SHP77 (cell line): ENCODE measurements around the gene CACNA2D2.

Experiments used
- DNase-seq, 2 experiments: peaks; one replicate each; lab custom pipeline; 2025; lab: John Stamatoyannopoulos, UW

The CACNA2D2 gene

DNA sequence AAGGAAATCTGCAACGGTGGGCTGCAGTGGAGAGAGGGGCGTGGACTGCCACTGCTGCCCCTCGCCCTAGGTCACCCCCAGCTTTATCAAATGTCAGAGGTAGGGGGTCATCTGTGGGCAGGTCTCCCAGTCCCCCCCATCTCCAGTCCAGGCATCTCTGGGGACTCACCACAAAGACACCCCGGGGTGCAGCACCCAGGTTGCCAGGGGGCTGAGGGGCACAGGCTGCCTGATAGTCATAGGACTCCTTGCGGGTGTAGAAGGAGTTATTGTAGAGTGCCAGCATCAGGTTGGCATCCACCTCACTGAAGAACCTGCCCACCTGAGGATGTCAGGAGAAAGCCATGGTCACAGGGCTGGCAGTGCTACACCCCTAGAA lies 137.6 kb downstream of the CACNA2D2 start:
- no peak for DNase-seq

DNA sequence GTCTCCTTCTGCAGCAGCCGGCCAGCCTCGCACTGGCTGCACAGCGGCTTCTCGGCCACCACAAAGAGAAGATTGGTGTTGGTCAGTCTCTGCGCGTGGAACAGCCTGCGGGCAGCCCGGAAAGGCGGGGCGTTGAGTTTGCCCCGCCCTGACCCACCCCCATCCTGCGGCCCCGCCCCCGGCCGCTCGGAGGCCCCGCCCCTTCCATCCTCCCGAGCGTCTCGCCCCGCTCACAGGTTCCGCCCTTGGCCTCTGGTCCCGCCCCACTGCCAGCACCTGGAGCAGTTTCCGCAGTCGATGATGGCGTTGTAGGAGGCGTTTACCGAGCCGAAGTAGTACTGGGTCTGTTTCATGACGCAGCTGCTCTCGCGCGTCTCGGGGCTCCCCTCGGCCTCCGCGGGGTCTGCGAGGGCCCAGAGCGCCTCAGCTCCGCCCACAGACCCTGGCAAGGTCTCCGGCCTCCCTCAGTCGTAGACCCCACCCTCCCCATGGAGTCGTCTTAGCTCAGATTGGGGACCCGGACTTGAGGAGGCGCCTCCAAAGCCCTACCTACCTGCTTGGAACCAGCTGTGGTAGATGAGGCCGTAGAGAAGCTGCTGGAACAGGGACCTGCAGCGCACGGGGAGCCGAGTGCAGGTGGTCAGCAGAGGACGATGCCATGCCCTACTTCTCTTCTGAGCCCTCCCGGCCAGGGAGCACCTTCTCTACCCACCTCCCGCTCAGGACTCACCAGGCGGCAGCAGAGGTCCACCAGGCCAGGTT lies 138.2 kb downstream of the CACNA2D2 start:
- peak; percentile 21 to 77 for DNase-seq

DNA sequence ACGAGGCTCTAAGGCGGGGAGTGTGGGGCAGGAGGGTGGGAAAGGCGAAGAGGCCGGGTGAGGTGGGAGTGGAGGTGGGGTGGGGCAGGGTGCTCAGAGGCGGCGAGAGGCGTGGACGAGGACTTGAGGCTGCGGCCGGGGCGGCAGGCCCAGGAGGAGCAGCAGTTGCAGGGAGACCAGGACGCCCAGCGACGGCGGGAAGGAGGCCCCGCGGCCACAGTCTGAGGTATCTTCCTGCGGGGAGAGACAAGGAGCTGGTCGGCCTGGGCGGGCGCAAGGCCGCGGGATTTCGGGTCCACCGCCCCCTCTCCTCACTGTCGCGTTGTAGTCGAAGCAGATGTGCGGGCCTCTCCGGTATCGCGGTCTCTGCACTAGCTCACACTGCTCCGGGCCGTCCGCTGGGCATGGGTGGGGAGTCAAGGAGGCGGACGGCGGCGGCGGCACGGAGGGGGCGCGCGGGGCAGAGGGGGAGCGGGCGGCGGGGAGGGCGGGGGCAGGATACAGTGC lies 138.8 kb downstream of the CACNA2D2 start:
- DNase-seq = no peak

DNA sequence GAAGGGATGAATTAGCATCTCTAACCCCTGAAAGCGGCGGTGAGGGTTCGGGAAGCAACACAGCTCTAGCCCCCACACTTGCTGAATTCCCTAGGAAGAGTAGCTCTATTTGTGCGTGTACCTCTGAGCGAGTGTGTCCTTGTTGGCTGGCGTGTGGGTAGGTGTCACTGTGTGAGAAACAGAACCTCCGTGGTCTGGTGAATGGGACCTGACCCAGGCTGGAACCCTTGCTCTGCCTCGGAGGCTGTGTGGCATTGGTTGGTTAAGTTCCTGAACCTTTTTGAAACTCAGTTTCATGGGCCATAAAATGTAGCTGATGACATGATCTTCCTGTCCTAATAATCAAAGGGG lies 143.7 kb downstream of the CACNA2D2 start:
- no peak for DNase-seq

DNA sequence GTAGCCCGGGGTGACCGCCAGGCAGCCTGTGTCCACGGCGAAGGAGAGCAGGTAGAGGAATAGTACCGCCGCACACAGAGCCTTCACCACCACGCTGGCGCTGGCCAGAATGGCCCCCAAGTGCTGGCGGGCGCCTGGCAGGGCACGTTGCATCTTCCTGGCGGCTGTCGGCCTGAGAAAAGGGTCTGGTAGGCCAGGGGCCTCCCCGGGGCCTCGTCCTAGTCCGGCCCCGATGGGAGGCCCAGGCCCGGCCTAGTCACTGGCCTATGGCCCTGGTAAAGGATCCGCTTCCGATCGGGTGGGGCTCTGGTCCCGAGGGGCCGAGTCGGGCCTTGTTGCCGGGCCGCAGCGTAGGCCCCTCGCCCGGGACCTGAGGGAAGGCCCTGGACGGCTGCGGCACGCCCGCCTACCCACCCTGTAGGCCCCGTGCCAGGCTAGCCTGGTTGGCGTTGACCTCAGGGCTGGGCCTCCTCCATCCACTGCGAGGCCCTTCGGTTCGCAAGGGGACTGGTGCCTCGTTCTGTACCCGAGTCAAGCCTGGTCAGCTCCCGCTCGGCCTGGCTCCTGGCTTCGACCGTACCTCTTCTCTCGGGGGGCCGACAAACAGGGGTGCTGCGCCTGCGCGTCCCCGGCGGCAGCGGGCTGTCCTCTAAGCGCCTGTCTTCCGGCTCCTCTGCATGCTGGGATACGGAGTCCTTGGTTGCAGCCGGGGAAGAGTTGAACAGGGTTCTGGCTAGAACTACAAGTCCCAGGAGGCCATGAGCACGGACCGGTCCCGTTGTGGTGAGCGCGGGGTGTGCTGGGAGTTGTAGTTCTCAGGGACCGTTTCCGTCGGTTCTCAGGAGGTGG lies 144.3 kb downstream of the CACNA2D2 start, which contains the start of gene TMEM115:
TMEM115 (minus strand) TSS at position 611 of the 849 bp plus-strand sequence; CDS start at position 153, 458 bp downstream.
- peak; percentile 98 for DNase-seq

DNA sequence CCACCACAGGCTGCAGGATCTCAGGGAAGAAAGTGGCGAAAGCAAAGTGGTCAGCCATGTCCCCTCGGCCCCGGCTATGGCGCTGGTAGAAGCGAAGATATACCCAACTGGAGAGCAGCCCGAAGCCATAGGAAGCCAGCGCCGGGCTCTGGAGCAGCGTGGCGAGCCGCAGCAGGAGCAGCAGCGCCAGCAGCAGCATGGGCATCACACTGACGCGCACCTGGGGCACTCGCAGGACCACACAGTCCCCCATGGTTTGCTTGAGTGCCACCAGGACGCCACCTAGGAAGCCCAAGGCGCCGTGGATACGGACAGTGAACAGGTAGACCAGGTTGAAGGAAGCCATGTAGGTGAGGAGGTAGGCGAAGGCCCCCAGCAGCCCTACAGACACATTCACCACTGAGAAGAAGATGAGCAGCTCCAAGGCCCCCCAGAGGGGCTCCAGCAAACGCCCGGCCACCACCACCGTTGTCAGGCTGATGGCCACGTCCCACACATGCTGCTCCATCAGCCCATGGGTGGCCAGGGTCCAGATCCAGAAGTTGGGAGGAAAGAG lies 145.0 kb downstream of the CACNA2D2 start:
- no peak for DNase-seq

DNA sequence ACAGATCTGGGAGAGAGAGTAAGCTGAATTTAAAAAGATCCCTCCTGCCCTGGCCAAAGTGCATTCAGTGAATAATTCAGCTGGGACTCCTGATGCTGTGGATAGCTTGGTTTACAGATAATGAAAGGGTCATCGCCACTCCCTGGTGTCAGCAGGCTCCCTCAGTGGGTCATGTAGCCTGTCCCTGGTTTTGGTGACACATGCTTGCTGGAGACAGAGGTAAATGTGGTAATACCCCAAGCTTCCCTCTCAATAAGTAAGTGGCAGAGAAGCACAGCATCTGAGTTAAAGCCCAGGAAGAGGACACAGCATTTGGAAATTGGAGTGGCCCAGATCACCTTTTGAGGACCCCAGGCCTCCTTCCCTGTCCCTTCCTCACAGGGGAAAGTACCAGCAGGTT lies 146.0 kb downstream of the CACNA2D2 start:
- DNase-seq = no peak

DNA sequence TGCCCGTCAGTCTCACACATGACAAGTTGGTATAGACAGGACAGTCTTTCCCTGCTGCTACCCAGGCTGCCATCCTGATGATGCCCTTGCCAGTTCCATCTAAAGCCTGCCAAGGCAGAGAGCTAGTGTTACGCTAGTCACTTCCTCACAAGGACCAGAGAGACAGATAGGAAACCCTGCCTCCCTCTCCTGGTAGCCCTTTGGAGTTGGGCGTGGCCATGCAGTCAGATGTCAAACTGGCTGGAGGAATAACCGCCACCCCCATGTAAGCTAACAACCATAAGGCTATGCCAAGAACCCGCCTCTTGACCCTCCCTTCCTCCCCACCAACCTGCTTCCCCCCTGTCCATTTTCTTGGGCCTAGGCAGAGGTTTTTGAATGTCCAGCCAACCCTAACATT lies 146.9 kb downstream of the CACNA2D2 start:
- DNase-seq = no peak

DNA sequence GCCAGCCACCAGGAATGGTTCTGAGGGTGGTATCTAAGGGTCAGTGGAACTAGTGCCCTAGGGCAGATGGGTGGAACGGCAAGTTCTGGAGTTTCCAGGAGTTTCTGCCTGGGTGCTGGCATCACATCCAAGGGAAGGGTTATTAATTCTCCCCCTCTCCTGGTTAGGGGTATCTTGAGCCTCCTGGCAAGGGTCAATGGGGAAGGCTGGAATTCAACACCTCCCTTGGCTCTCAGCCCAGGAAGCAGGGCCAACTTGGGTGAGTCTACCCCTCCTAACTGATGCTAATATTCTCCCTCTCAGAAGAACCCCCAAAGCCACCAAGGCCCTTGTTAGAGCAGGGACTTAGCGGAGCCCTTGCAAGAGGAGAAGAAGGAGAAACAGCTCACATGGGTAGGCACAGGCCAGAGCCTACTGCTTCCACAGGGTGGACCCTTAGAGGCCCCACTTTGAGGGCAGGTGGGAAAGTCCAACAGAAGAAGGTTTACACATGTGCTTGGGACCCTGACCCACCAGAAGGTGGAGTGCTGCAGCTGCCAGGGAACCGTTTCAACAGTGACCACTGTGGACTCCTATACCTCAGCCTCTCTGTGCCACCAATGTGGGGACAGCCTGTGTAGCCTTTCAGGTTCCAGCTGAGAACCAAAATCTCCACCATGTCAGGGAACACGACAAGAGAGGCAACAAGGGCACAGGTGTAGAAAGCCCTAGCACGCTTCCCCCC lies 147.4 kb downstream of the CACNA2D2 start:
- no peak for DNase-seq

DNA sequence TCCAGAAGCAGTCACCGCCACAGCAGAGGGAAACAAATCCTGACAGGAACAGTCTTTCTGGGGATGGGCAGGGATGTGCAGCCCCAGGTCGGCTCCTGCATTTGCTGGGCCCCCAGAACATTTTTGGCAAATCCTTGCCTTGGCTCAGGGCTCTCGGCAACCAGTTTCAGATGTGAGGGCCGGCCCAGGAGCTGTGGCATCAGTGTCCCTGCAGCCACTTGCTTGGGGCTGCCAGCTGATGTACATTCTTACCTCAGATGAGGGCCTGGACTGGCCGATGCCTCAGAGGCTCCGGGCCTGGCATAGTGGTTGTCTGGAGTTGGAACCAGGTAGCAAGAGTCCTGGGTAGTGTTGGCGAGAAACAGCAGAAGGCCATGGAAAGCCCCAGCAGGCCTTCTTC lies 148.6 kb downstream of the CACNA2D2 start:
- DNase-seq = no peak

DNA sequence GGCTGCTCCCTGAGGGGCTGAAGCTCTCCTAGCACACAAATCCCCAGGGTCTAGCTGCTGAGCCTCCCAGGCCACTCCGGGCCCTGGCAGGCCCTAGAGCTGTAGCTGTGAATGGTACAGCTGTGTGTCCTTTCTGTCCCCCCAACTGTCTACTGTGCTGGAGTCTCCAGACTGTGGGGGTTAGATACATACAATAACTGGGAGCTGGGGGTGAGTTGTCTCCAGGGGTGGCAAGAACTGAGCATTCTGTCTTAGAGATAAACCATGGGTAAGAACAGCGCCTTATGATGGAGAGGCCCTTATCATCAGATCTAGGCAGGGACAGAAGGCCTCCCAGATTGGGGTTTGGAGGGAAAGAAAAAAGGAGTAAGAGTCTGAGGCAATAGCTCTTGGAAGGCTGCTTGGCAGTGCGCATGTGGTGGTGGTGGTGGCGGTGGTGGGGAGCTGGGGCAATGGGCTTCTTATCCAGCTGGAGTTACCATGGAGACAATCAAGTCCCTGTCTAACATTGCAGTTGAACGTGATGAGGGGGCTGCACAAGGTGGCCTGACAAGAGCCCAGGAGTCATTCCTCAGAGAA lies 149.2 kb downstream of the CACNA2D2 start:
- no peak for DNase-seq

DNA sequence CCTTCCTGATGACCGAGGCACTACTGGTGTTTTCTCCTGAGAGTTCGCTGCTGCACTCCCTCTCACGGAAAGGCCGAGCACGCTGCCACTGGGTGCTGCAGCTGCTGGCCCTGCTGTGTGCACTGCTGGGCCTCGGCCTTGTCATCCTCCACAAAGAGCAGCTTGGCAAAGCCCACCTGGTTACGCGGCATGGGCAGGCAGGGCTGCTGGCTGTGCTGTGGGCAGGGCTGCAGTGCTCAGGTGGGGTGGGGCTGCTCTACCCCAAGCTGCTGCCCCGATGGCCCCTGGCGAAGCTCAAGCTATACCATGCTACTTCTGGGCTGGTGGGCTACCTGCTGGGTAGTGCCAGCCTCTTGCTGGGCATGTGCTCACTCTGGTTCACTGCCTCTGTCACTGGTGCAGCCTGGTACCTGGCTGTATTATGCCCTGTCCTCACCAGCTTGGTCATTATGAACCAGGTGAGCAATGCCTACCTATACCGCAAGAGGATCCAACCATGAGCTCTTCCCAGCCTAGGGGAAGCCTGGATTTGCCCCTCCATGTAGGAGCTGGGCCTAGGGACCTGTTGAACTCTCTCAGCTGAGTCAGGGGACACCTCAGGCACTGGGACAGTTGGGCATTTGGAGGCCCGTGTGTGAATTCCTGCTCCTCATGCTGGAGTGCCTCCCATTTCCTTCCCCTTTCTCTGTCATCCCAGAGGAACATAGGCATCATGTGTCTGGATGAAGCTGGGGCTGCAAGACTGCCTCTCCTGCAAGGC lies 150.0 kb downstream of the CACNA2D2 start:
- DNase-seq = no peak

DNA sequence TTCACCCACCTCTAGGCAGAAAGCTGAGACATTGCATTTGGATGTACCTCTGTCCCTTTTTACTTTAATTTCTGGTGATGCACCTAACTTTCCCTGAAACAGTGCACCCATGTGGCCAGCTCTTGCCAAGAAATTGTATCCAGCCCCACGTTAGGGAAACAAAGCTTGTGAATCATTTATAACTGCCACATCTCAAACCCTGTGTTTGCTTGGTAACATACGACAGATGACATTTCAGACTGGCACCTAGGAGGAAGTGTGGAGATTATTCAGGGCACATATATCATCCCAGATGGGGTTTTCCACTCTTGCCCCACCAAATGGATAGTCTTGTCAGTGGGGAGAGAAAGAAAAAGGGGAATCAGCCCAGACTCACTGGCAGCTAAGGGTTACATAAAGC lies 150.7 kb downstream of the CACNA2D2 start:
- DNase-seq = no peak

DNA sequence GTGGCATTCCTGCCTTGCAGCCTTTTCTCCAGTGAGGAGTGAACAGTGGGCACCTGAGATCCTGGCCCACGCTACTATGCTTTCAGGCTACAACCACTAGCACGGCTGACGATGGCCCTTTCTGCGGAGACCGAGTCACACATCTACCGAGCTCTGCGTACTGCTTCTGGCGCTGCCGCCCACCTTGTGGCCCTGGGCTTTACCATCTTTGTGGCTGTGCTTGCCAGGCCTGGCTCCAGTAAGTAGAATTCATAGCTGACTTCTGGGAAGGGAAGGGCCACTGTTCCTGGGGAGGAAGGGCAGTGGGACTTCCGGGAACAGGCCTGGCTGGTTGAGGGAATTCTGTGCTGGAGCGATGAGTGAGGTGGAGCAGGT lies 152.1 kb downstream of the CACNA2D2 start:
- DNase-seq = no peak

DNA sequence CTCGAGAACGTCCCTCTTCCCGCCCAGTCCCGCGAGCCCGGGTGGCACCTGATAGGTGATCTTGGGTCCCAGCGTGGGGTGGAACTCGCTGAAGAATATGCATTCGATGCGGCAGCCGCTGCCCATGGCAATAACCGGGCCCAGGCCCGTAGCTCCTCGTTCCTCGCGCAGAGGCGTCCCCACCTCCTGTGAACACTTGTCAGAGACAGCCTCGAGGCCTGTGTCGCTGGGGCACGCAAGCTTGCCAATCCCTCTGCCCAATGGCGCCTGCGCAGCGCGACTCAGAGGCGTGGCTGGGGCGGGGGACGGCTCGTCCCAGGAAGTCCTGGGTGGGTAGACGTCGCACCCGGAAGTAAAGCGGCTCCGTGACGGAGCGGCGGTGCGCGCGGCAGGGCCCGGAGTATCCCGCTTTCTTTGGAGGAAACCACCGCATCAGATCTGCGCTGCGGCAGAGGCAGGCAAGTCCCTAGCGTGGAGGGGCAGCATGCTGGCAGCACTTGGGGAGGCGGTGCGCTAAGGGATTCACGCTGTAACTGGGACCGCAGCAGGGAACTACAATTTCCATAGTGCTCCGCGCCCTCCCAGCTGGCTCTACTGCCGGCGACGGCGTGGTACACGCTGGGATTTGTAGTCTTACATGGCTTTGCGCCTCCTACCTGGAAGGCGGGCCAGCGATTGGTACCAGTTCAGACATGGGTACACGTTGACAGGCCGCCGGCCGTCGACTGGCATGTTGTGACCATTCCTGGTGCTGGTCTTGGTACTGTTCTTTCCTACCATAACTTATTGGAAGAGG lies 152.7 kb downstream of the CACNA2D2 start, which contains the start of the genes CYB561D2 and NPRL2:
CYB561D2 (plus strand) TSS at position 336 of the 796 bp plus-strand sequence. CDS start 572 bp downstream, outside the sequence.
NPRL2 (minus strand) TSS at position 249 of the 796 bp plus-strand sequence; CDS start at position 126, 123 bp downstream.
- peak; percentile 89 to 92 for DNase-seq

DNA sequence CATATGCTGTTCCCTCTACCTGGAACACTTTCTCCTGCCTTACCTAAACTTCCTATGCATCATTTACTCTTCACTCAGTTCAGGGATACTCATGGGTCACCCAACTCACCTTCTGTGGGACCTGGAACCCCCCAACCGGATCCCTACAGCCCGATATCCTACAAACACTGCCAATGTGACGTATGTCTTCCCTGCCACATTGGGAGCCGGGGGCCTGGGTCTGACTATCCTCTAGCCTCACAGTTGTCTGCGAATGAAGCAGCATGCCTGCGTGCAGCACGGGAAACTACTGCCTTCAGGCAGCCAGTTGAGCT lies 153.3 kb downstream of the CACNA2D2 start:
- DNase-seq = no peak

DNA sequence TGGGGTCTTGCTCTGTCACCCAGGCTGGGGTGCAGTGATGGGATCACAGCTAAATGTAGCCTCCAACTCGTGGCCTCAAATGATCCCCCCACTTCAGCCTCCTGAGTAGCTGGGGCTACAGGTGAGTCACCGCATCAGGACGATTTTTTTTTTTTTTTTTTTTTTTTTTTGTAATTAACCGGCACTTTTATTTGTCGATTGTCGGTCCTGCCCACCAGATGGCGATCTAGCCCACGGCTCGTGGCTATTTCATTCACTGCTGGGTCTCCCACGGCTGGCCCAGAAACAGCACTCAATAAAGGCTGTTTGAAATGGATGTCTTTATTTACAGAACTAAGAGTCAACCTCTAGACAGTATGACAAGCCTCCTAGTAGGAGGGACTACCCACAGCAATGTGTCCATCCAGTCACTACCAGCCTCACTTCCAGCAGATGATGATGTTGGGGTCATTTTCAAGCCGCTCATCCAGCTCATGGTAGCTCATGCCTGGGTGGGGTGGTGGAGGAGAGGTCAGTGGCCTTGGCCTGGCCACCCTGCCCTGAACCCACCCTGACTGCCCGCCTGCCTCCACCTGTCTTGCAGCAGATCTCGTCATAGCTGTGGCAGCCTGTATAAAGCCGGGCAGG lies 156.1 kb downstream of the CACNA2D2 start:
- peak; percentile 48 to 54 for DNase-seq

DNA sequence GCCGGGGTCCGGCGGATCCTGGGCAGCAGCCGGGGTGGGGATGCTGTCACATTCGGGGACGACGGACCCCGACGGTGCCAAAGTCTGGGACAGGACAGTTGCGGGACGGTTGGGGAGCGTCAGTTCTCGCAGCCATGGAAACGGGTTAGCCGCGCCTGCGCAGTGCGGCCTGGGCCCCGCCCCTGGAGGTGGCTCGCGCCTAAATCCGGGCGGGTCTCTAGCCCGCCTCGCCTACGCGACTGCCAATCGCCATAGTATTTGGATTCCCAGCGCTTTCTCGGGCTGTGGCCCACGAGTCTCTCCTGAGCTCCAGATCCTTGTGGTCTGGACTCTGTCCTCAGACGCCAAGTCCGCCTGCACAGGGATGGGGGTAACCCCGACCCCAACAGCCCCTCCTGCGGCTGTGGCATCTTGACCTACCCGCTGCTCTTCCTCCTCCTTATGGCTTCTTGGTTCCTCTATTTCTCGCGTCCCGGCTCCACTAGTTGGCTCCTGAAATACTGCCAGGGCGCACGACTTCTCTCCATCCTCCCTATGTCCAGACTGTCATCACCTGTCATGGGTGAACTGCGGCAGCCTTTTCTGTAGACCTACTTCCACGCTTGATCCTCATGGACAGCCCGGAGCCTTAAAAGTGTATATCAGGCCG lies 157.7 kb downstream of the CACNA2D2 start, which contains the start of gene ZMYND10:
ZMYND10 (minus strand) TSS at position 147 of the 649 bp plus-strand sequence. CDS start 153 bp downstream, outside the sequence.
- DNase-seq = peak in 1 of 2 experiments; percentile 61

DNA sequence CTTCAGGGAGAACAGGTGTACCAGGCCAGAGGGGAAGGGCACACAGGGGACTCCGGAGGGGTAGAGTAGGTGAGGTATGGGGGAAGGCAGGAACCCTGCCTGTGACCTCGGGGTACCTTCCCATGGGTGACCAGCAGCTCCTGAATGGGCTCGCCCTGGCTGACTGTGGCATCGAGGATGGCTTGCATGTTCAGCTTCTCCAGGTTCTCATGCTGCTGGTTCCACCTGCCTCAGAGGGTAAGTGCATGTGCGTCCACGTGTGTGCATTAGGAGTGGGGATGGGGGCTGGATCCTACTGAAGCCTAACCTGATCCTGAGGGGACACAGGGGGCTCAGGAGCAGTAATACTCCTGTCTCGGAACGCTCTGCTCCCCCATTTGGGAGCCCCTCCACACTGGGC lies 158.4 kb downstream of the CACNA2D2 start:
- DNase-seq = no peak
